OCI-LY1 (cell line): ENCODE data around the gene EPB41L2.

Experiments
- EZH2 ChIP-seq: fragments of 200-600 bp; sonication (generic), shearing (Covaris generic); IDR thresholded peaks from 2 replicates; pipeline ENCODE4 v1.8.0; 2017; ENCODE audit warnings: borderline replicate concordance, mixed run types, mild to moderate bottlenecking, antibody characterized with exemption, low read length, moderate library complexity, mixed read lengths
- TF ChIP-seq, protein P1 (sequence below): fragments of 200-600 bp; sonication (generic), shearing (Covaris generic); IDR thresholded peaks from 2 replicates; pipeline ENCODE4 v1.5.1; 2017; ENCODE audit warnings: mild to moderate bottlenecking, antibody characterized with exemption, low read length, moderate library complexity, mixed read lengths

DNA sequence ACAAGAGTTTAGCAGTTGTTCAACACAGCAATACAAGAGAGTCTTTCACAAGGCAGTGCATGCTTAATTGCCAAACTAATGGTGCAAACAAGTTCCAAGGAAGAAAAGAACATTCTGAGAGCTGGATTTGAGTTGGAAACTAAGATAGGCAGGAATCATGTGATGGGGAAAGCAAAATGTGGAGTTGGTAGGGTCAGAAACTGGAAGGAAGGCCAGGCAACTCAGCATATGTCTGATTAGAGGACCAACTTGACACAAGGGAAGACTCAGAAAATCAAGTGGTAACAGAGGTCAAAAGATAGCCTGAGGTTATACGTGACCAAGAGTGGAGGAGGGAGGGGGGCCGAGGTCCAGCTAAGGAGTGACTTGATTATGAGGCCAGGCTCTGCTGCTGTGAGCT lies 118.6 kb downstream of the EPB41L2 start:
- TF ChIP-seq, protein P1, sequence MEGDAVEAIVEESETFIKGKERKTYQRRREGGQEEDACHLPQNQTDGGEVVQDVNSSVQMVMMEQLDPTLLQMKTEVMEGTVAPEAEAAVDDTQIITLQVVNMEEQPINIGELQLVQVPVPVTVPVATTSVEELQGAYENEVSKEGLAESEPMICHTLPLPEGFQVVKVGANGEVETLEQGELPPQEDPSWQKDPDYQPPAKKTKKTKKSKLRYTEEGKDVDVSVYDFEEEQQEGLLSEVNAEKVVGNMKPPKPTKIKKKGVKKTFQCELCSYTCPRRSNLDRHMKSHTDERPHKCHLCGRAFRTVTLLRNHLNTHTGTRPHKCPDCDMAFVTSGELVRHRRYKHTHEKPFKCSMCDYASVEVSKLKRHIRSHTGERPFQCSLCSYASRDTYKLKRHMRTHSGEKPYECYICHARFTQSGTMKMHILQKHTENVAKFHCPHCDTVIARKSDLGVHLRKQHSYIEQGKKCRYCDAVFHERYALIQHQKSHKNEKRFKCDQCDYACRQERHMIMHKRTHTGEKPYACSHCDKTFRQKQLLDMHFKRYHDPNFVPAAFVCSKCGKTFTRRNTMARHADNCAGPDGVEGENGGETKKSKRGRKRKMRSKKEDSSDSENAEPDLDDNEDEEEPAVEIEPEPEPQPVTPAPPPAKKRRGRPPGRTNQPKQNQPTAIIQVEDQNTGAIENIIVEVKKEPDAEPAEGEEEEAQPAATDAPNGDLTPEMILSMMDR, result no peak
- TF ChIP-seq EZH2, result no peak
